HepG2 (cell line): ENCODE data around the gene PCBP2. TPM values are rescaled to one million over a fixed set of nuclear protein-coding genes. Genes with fewer than 3 reads are reported as not detected.

Experiments used
- ATM ChIP-seq: fragments of 450-650 bp; IDR thresholded peaks from 2 replicates; pipeline ENCODE4 v1.7.1; 2017; ENCODE audit warnings: mild to moderate bottlenecking, borderline replicate concordance
- KLF13 ChIP-seq: sonication (generic); formaldehyde crosslinking; IDR thresholded peaks from 2 replicates; pipeline ENCODE4 v1.4.0; 2020; ENCODE audit warnings: mild to moderate bottlenecking, missing genetic modification reagents
- MAFF ChIP-seq: IDR thresholded peaks from 2 replicates; pipeline ENCODE4 v1.6.1; 2011; ENCODE audit warnings: low read depth, low read length, improper control_type of control experiment
- MED1 ChIP-seq: sonication (generic); formaldehyde crosslinking; IDR thresholded peaks from 2 replicates; pipeline ENCODE4 v1.4.0; 2020; ENCODE audit warnings: missing genetic modification reagents
- MTERF4 ChIP-seq: sonication (generic); formaldehyde crosslinking; IDR thresholded peaks from 2 replicates; pipeline ENCODE4 v1.8.0; 2023; ENCODE audit warnings: mild to moderate bottlenecking, missing genetic modification reagents
- PAF1 ChIP-seq: IDR thresholded peaks from 2 replicates; pipeline ENCODE4 v1.6.1; 2016; ENCODE audit warnings: missing genetic modification reagents, missing compliant biosample characterization
- TEAD2 ChIP-seq: sonication (generic); formaldehyde crosslinking; IDR thresholded peaks from 2 replicates; pipeline ENCODE4 v1.9.0; 2021; ENCODE audit warnings: missing genetic modification reagents
- TRAFD1 ChIP-seq: sonication (generic); formaldehyde crosslinking; IDR thresholded peaks from 2 replicates; pipeline ENCODE4 v1.5.1; 2020; ENCODE audit warnings: missing genetic modification reagents, mild to moderate bottlenecking, borderline replicate concordance
- ZBTB39 ChIP-seq: sonication (generic); formaldehyde crosslinking; IDR thresholded peaks from 2 replicates; pipeline ENCODE4 v1.5.0; 2020; ENCODE audit warnings: missing genetic modification reagents
- ZFP37 ChIP-seq: sonication (generic); formaldehyde crosslinking; IDR thresholded peaks from 2 replicates; pipeline ENCODE4 v1.4.0; 2020; ENCODE audit warnings: missing genetic modification reagents, borderline replicate concordance
- ZNF276 ChIP-seq: sonication (generic); formaldehyde crosslinking; IDR thresholded peaks from 2 replicates; pipeline ENCODE4 v1.4.0; 2020; ENCODE audit warnings: mild to moderate bottlenecking, low read depth, missing genetic modification reagents
- ZNF383 ChIP-seq: sonication (generic); formaldehyde crosslinking; IDR thresholded peaks from 2 replicates; pipeline ENCODE4 v1.4.0; 2020; ENCODE audit warnings: missing genetic modification reagents, mild to moderate bottlenecking, borderline replicate concordance
- ZNF703 ChIP-seq: sonication (generic); formaldehyde crosslinking; IDR thresholded peaks from 2 replicates; pipeline ENCODE4 v1.5.1; 2020; ENCODE audit warnings: missing genetic modification reagents, mild to moderate bottlenecking, moderate library complexity, borderline replicate concordance
- ZNF777 ChIP-seq: sonication (generic); formaldehyde crosslinking; IDR thresholded peaks from 2 replicates; pipeline ENCODE4 v1.4.0; 2020; ENCODE audit warnings: missing genetic modification reagents
- polyA plus RNA-seq, 8 experiments: library from polyadenylated mRNA; depleted of rRNA in 3 of 8; stranded (reverse) in 7 of 8; unstranded in 1 of 8; fragments of >200 nt; fragmentation: Illumina TruSeq in 4 of 8; extraction: Trizol in 4 of 8; gene quantifications; 2 replicates each; pipeline versions ENCODE4 v1.2.1 to v1.2.3, GENCODE V29; 2011 to 2016; ENCODE audit warnings: low read depth in 4 of 8, missing spikeins in 1 of 8, mixed read lengths in 1 of 8; ENCODE audit not compliant: insufficient read depth in 1 of 8
- total RNA-seq, 5 experiments: library from RNA; depleted of rRNA; stranded (reverse); fragments of >200 nt; fragmentation: Illumina TruSeq; extraction: Trizol; gene quantifications; 2 replicates each; pipeline ENCODE4 v1.2.3, GENCODE V29; 2016; ENCODE audit warnings: low read depth in 1 of 5

PCBP2 gene
- total and polyA plus RNA-seq, 2 of the 13 experiments (the other 11 are each of a cell fraction or from before 2014, with no cell fraction given) = 154 to 345 TPM

GRCh38 chr12:53500776-53501614 lies 49.1 kb downstream of the PCBP2 start, which contains the start of gene TARBP2 (continued):
- peak; percentile 73; the same call in 1 of the 2 replicates for TF ChIP-seq ZBTB39 (CRISPR knock-in tag)
- TF ChIP-seq ZNF276 (CRISPR knock-in tag) = no peak
- 0 out of 2 replicates have a peak, but pooled peaks have one; percentile 61 for TF ChIP-seq ZFP37 (CRISPR knock-in tag)
- no peak for TF ChIP-seq TRAFD1 (CRISPR knock-in tag)
- TF ChIP-seq MTERF4 = no peak
- peak; percentile 75; the same call in 1 of the 2 replicates for TF ChIP-seq TEAD2 (CRISPR knock-in tag)
- TF ChIP-seq ATM = no peak
- TF ChIP-seq MED1 (CRISPR knock-in tag) = peak; percentile 64; the same call in 1 of the 2 replicates
- TF ChIP-seq MAFF = no peak
- no peak for TF ChIP-seq PAF1 (CRISPR knock-in tag)
- 0 out of 2 replicates have a peak, but pooled peaks have one; percentile 69 for TF ChIP-seq ZNF777
- TF ChIP-seq ZNF703 = 0 out of 2 replicates have a peak, but pooled peaks have one; percentile 76
- no peak for TF ChIP-seq ZNF383
- TF ChIP-seq KLF13 = no peak
